Muscle of leg (tissue), 11 donors: Measurements from ENCODE around the gene MAP3K20. TPM values are rescaled to one million over a fixed set of nuclear protein-coding genes. Genes with fewer than 3 reads are reported as not detected.

Experiments
- DNase-seq: peaks from one replicate; pipeline ENCODE4 v3.0.0; 2013
- H3K27ac ChIP-seq: one replicate; pipeline ENCODE4 v1.5.1; 2013; ENCODE audit warnings: mild to moderate bottlenecking, low read length, control low read depth
- H3K27me3 ChIP-seq: one replicate; pipeline ENCODE4 v1.6.1; 2013; ENCODE audit warnings: low read length; ENCODE audit not compliant: control insufficient read depth, insufficient read depth
- H3K36me3 ChIP-seq: one replicate; pipeline ENCODE4 v1.6.1; 2013; ENCODE audit warnings: low read length; ENCODE audit not compliant: control insufficient read depth, insufficient read depth
- H3K4me1 ChIP-seq: one replicate; pipeline ENCODE4 v1.6.1; 2013; ENCODE audit warnings: low read length; ENCODE audit not compliant: control insufficient read depth, insufficient read depth
- H3K4me3 ChIP-seq: one replicate; pipeline ENCODE4 v1.5.1; 2013; ENCODE audit warnings: low read length, control low read depth
- H3K9me3 ChIP-seq: replicated peaks from 2 replicates; pipeline ENCODE4 v1.6.1; 2013; ENCODE audit warnings: low read depth, low read length; ENCODE audit not compliant: control insufficient read depth
- WGBS: methylation state at CpG from one replicate; pipeline ENCODE4 v1.1.5; 2013; ENCODE audit warnings: missing lambda C conversion rate; ENCODE audit not compliant: insufficient coverage; 5-methylcytosine and 5-hydroxymethylcytosine counted together
- polyA plus RNA-seq, 8 donors: library from polyadenylated mRNA; unstranded; fragments of 120-200 nt; gene quantifications; one replicate each; pipeline versions ENCODE4 v1.2.1 to v1.2.3, GENCODE V29; 2013; ENCODE audit warnings: inconsistent platforms in 1 of 8, low replicate concordance in 1 of 8; ENCODE audit not compliant: insufficient read length in 8 of 8, insufficient read depth in 1 of 8
- total RNA-seq: library from RNA; stranded (reverse); fragments of 120-200 nt; gene quantifications from one replicate; pipeline ENCODE4 v1.2.4, GENCODE V29; 2013

MAP3K20 gene
- total and polyA plus RNA-seq, 9 donors, result 50.9 to 105 (median 84.2) TPM

GRCh38 chr2:173221132-173221695, 145.6 kb downstream of the MAP3K20 start:
- 67% methylated on average over 1 of the region's 4 CpGs for WGBS

GRCh38 chr2:173221937-173222594, 146.4 kb downstream of the MAP3K20 start:
- Histone ChIP-seq H3K36me3 (peaks cover 3% of the 10 kb centered on the region), H3K27me3 (no peaks in the 10 kb centered on the region), H3K27ac (no peak overlapping the region), H3K9me3 (no peaks in the 10 kb centered on the region), H3K4me1 (no peaks in the 10 kb centered on the region), H3K4me3 (no peak overlapping the region)
- no peak for DNase-seq
- WGBS, result no CpG with 5 or more reads among the region's 2 CpGs

More at GRCh38 chr2:173221132-173221695, 145.6 kb downstream of the MAP3K20 start:
- no peaks in the 10 kb centered on the region for H3K27me3 ChIP-seq
- peak; percentile 13 for DNase-seq
- H3K27ac ChIP-seq, result no peak overlapping the region
- no peak overlapping the region for H3K4me3 ChIP-seq
- no peaks in the 10 kb centered on the region for H3K9me3 ChIP-seq
- H3K36me3 ChIP-seq, result peaks cover 3% of the 10 kb centered on the region
- H3K4me1 ChIP-seq, result no peaks in the 10 kb centered on the region

DNA sequence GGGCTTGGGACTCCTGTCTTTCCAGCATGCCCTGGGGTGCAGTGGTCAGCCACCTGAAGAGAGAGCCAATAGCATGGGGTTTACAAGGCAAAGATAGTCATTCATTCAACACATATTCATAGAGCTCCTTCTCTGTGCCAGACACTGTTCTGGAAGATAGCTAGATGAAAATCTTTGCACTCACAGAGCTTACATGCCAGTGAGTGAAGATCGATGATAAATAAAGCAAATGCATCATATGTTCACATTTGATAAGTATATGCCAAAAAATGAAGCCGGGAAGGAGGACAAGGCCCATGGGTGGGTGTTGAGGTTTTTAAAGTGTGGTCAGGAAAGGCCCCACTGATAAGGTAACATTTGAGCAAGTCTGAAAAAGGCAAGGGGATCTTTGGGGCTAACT, 148.2 kb downstream of the MAP3K20 start:
- Histone ChIP-seq H3K4me3 (no peak overlapping the region), H3K27me3 (no peaks in the 10 kb centered on the region), H3K36me3 (peaks cover 3% of the 10 kb centered on the region), H3K27ac (no peak overlapping the region), H3K9me3 (no peaks in the 10 kb centered on the region), H3K4me1 (peaks cover 7% of the 10 kb centered on the region)
- WGBS, result no CpG with 5 or more reads among the region's 2 CpGs
- no peak for DNase-seq

DNA sequence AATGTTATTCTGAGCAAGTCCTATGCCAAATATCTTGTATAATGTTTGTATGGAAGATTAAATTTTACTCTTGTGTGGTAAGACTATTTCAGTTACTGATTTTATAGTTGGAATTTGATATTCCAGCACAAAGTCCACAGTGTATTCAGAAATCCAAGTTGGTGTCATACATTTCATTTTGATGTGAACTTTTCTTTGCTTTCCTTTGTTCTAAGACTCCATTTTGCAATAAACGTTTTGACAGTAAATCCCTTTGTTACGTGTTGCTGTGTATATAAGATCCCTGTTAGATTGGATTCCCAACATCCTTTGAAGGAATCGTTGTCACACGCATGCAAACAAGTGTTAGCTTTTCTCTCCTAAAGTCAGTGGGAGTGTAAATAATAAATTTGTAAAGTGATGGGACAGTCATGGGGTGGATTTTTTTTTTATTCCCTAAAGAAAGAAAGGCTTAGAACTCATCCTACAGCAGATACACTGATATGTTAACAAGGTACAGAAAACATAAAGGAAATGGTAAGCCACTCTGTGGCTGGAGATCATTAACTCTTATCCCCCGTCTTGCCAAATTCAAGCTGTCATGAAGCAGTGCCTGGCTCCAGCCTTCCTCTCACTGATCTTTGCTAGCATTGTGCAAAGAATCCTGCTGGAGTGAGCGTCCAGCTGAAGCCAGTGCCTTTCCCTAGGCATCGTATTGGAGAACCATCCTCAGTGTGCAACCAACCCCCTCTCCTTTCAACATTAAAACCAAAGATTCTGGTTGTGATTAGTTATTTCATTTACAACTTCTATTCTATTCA, 151.5 kb downstream of the MAP3K20 start:
- WGBS, result 59% methylated on average over 3 of the region's 7 CpGs
- DNase-seq, result no peak
- H3K27ac ChIP-seq, result no peak overlapping the region
- H3K9me3 ChIP-seq, result no peaks in the 10 kb centered on the region
- no peak overlapping the region for H3K4me3 ChIP-seq
- H3K27me3 ChIP-seq, result no peaks in the 10 kb centered on the region
- H3K36me3 ChIP-seq, result no peaks in the 10 kb centered on the region
- H3K4me1 ChIP-seq, result peaks cover 13% of the 10 kb centered on the region

DNA sequence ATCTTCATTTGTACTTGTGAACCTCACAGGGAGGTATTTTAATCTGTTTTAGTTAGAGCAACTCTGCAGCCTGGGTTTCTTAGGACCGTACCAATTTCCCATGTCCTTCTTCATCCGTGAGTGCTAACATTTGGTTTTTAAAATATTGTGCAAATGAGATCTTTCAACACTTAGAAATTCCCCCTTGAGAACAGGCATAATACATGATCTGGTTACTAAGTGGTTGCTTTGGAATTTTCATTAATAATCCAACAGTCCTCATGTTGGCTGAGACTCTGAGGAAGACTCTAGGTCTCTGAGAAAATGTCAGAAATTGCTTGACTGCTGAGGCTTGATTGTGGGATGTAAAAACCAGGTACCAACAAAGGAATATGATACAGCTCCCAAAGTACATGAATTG, 153.4 kb downstream of the MAP3K20 start:
- WGBS, result no CpG with 5 or more reads among the region's 2 CpGs
- H3K27me3 ChIP-seq, result no peaks in the 10 kb centered on the region
- peaks cover 13% of the 10 kb centered on the region for H3K4me1 ChIP-seq
- no peak overlapping the region for H3K27ac ChIP-seq
- no peaks in the 10 kb centered on the region for H3K9me3 ChIP-seq
- DNase-seq, result no peak
- H3K36me3 ChIP-seq, result peaks cover 9% of the 10 kb centered on the region
- no peak overlapping the region for H3K4me3 ChIP-seq

- Histone ChIP-seq H3K27ac (no peak overlapping the region), H3K9me3 (no peaks in the 10 kb centered on the region), H3K4me3 (no peak overlapping the region), H3K4me1 (peaks cover 13% of the 10 kb centered on the region), H3K27me3 (no peaks in the 10 kb centered on the region), H3K36me3 (peaks cover 9% of the 10 kb centered on the region)
- WGBS, result no CpG with 5 or more reads among the region's 5 CpGs
- DNase-seq, result no peak
Observed at GRCh38 chr2:173230181-173230580, 154.5 kb downstream of the MAP3K20 start.

DNA sequence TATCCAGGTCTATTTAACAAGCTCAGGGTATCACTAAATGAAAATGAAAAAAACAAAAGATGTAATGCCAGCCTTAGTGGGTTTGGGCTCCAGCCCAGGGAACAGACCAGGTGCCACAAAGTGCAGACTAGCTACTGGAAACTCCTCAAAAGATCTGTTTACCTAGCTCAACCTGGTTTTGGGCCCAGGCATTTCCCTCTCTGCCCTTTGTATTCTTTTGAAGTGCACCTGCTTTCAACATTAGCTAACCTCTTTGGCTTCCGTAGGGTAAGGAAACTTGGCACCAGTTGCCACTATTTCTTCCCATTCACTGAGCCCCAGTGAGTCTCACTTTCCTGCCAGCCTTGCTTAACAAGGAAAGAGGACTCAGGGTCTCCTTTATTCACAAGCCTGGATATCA, 155.4 kb downstream of the MAP3K20 start:
- Histone ChIP-seq H3K36me3 (peaks cover 9% of the 10 kb centered on the region), H3K4me3 (no peak overlapping the region), H3K27me3 (no peaks in the 10 kb centered on the region), H3K27ac (no peak overlapping the region), H3K9me3 (no peaks in the 10 kb centered on the region), H3K4me1 (peaks cover 13% of the 10 kb centered on the region)
- DNase-seq, result peak; percentile 79
- WGBS, result 40% methylated on average over 1 of the region's 1 CpG

- no peaks in the 10 kb centered on the region for H3K9me3 ChIP-seq
- peaks cover 9% of the 10 kb centered on the region for H3K36me3 ChIP-seq
- DNase-seq, result no peak
- H3K27me3 ChIP-seq, result no peaks in the 10 kb centered on the region
- peak overlapping the region; percentile 21 for H3K27ac ChIP-seq
- WGBS, result 17% methylated on average over 1 of the region's 1 CpG
- H3K4me3 ChIP-seq, result no peak overlapping the region
- peaks cover 13% of the 10 kb centered on the region for H3K4me1 ChIP-seq
Observed at GRCh38 chr2:173231465-173231864, 155.8 kb downstream of the MAP3K20 start.

DNA sequence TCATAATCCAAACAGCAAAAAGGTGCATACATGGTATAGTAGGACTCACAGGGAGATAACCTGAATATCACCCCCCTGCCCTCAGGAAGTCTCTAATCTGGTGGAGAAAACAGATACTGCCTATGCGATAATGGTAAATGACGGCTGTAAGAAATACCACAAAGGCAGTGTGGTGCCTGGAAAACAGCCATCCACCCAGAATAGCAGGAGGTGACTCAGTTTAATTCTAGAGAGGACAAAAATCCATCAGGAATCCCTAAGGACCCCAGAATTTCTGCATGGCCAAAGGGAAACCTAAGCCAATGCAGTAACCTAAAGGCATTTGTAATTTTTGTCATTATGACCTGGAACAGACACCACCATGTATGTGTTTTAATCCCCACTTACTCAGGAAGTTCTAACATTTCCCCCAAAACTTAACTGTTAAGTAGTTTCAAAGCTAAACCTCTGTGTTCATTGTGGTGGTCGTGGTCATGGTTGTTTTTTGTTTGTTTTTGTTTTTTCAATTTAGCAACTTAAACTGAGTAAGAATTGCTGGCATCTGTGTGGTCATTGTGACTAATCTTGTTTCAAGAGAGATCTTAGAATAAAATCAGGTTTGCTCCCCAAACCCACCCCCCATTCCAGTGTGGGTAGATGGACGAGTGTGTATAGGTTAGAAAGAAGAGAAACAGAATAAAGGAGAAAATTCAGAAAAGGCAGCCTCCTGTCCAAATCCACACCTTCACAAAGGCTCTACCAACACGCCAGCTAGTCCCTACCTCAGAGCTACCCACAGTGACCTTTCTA, 157.5 kb downstream of the MAP3K20 start:
- H3K27me3 ChIP-seq, result no peaks in the 10 kb centered on the region
- whole genome bisulfite sequencing, result 92% methylated on average over 3 of the region's 5 CpGs
- DNase-seq, result no peak
- no peak overlapping the region for H3K4me3 ChIP-seq
- H3K27ac ChIP-seq, result no peak overlapping the region
- H3K36me3 ChIP-seq, result peaks cover 14% of the 10 kb centered on the region
- peaks cover 7% of the 10 kb centered on the region for H3K4me1 ChIP-seq
- H3K9me3 ChIP-seq, result no peaks in the 10 kb centered on the region
